Measurements from ENCODE around the gene SSB.

- no peak for TF ChIP-seq CTCF (IDR thresholded peaks at IDR 0.05; ENCODE audit: low read depth, low read length)
- no peak for TF ChIP-seq EZH2phosphoT487 (IDR thresholded peaks at IDR 0.05; ENCODE audit: low read depth)
Measured at GRCh38 chr2:169840747-169841142, 42.1 kb downstream of the SSB start.

All from OCI-LY3 (cell line).